Measurements from ENCODE around the gene CARS2. TPM values are rescaled to one million over a fixed set of nuclear protein-coding genes. Genes with fewer than 3 reads are reported as not detected.
"Not testable (repeated sequence)": the region's sequence is repeated elsewhere in the genome, so short reads cannot be mapped to it uniquely, and the experiment has no call there.

CARS2 gene
- total RNA-seq, 1 experiment from 2014 or later: 52.9 TPM

DNA sequence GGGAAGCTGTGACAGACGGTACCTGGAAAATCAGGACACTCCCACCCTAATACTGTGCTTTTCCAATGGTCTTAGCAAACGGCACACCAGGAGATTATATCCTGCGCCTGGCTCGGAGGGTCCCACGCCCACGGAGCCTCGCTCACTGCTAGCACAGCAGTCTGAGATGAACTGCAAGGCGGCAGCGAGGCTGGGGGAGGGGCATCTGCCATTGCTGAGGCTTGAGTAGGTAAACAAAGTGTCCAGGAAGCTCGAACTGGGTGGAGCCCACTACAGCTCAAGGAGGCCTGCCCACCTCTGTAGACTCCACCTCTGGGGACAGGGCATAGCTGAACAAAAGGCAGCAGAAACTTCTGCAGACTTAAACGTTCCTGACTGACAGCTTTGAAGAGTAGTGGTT is 36.1 kb downstream of the CARS2 start:
- H3K79me2 ChIP-seq (ENCODE audit: insufficient read depth, low read length); H4K20me1 ChIP-seq (ENCODE audit: insufficient read depth); BruUV-seq (replicated peaks); H3K9me3 ChIP-seq (ENCODE audit: control insufficient read depth in 1 of 2, insufficient read depth in 1 of 2, low read depth in 1 of 2, low read length in 2 of 2); H3K4me1 ChIP-seq (ENCODE audit: control insufficient read depth in 1 of 2, insufficient read depth in 2 of 2, low read length in 2 of 2); H3K9me2 ChIP-seq (ENCODE audit: insufficient read depth); H3K9ac ChIP-seq (ENCODE audit: low read length); H3K27me3 ChIP-seq (ENCODE audit: insufficient read depth, low read length); DNase-seq (ENCODE audit: low read depth, low spot score); CTCF ChIA-PET; H3K4me3 ChIP-seq (replicated peaks in 1 of 2; ENCODE audit: low read depth in 1 of 2, low read length in 2 of 2); H2AFZ ChIP-seq (ENCODE audit: low read depth, low read length, poor library complexity, severe bottlenecking); POLR2A ChIA-PET; intact Hi-C loops (cut with micrococcal nuclease); H3K27ac ChIP-seq (ENCODE audit: low read depth, low read length); H3K4me2 ChIP-seq (ENCODE audit: low read length); ATAC-seq: not testable (repeated sequence)
- H3K36me3 ChIP-seq (ENCODE audit: control insufficient read depth in 1 of 2, insufficient read depth in 2 of 2, low read length in 2 of 2): peaks cover 14 to 19% of the 10 kb centered on the region in 2 experiments
- RAD21 ChIA-PET (ENCODE audit: low non-redundant PET in 1 of 2, low total read pairs in 2 of 2, uncharacterized antibody in 2 of 2, unreplicated experiment in 2 of 2): interaction anchor here in 1 of 2 experiments (0.6 kb wide), 1 partner anchor 422 kb away, joined by 3 read pairs; no protein-coding TSS in a partner anchor

DNA sequence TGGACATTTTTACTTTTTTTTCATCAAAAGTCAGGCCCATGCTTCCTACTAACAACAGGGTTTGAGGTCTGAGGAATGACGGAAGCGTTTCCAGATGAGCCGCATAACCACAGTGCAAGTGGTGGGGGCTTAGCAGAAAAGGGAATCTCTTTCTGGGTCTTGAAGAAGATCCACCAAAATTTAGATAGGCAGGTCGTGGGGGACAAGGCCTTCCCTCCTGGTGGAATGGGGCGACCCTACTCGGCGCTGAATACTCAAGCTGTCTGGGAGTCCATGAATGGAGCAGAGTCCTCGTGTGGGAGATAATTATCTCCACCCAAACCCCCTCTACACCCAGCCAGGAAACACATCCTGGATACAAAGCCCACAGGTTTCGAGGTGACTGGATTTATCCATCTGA is 36.9 kb downstream of the CARS2 start:
- CTCF ChIA-PET: no interaction called here
- peaks cover 17 to 24% of the 10 kb centered on the region in 2 experiments for H3K36me3 ChIP-seq (ENCODE audit: control insufficient read depth in 1 of 2, insufficient read depth in 2 of 2, low read length in 2 of 2)

GRCh38 chr13:110666255-110666533 is 39.7 kb downstream of the CARS2 start:
- no peaks in the 10 kb centered on the region for H3K27me3 ChIP-seq (ENCODE audit: insufficient read depth, low read length)
- ChIA-PET POLR2A (no interaction called here), RAD21 (ENCODE audit: low non-redundant PET in 1 of 2, low total read pairs in 2 of 2, uncharacterized antibody in 2 of 2, unreplicated experiment in 2 of 2) (no interaction called here), CTCF (interaction anchor here (1.1 kb wide), 1 partner anchor 15 kb away, joined by 3 read pairs; no protein-coding TSS in a partner anchor)
- H2AFZ ChIP-seq (ENCODE audit: low read depth, low read length, poor library complexity, severe bottlenecking): no peak overlapping the region
- intact Hi-C loops (cut with micrococcal nuclease): no loop called here
- H3K79me2 ChIP-seq (ENCODE audit: insufficient read depth, low read length): no peaks in the 10 kb centered on the region; the same call in 1 of the 2 replicates
- H3K9me2 ChIP-seq (ENCODE audit: insufficient read depth): no peaks in the 10 kb centered on the region
- no peaks in the 10 kb centered on the region for H3K4me1 ChIP-seq (ENCODE audit: control insufficient read depth in 1 of 2, insufficient read depth in 2 of 2, low read length in 2 of 2)
- no TSS peak for BruUV-seq (replicated peaks)
- H3K4me3 ChIP-seq (replicated peaks in 1 of 2; ENCODE audit: low read depth in 1 of 2, low read length in 2 of 2): no peak overlapping the region
- no peak overlapping the region for H3K27ac ChIP-seq (ENCODE audit: low read depth, low read length)
- peaks cover 0 to 4% of the 10 kb centered on the region in 2 experiments; a peak in 1 of 4 replicates for H3K9me3 ChIP-seq (ENCODE audit: control insufficient read depth in 1 of 2, insufficient read depth in 1 of 2, low read depth in 1 of 2, low read length in 2 of 2)
- no peak for ATAC-seq
- H3K9ac ChIP-seq (ENCODE audit: low read length): no peak overlapping the region
- H4K20me1 ChIP-seq (ENCODE audit: insufficient read depth): no peaks in the 10 kb centered on the region
- no peak for DNase-seq (ENCODE audit: low read depth, low spot score)
- peaks cover 17 to 53% of the 10 kb centered on the region in 2 experiments for H3K36me3 ChIP-seq (ENCODE audit: control insufficient read depth in 1 of 2, insufficient read depth in 2 of 2, low read length in 2 of 2)
- no peak for TF ChIP-seq EGR1 (IDR thresholded peaks at IDR 0.05; ENCODE audit: low read depth)
- no peak for TF ChIP-seq ZNF274 (IDR thresholded peaks at IDR 0.05; ENCODE audit: low read depth, low read length)
- no peak for TF ChIP-seq CTCF (IDR thresholded peaks at IDR 0.05 in 2 of 3, conservative IDR thresholded peaks at IDR 0.05 in 1 of 3; ENCODE audit: borderline replicate concordance in 1 of 3, insufficient read depth in 1 of 3, low read depth in 2 of 3, low read length in 2 of 3)
- TF ChIP-seq RAD21 (IDR thresholded peaks at IDR 0.05; ENCODE audit: low read depth): no peak
- no peak for TF ChIP-seq EZH2 (IDR thresholded peaks at IDR 0.05)
- H3K4me2 ChIP-seq (ENCODE audit: low read length): no peak overlapping the region

More for the DNA sequence above, 36.9 kb downstream of the CARS2 start:
- Histone ChIP-seq H2AFZ (ENCODE audit: low read depth, low read length, poor library complexity, severe bottlenecking) (no peak overlapping the region), H3K27me3 (ENCODE audit: insufficient read depth, low read length) (no peaks in the 10 kb centered on the region), H4K20me1 (ENCODE audit: insufficient read depth) (no peaks in the 10 kb centered on the region), H3K4me3 (replicated peaks in 1 of 2; ENCODE audit: low read depth in 1 of 2, low read length in 2 of 2) (no peak overlapping the region), H3K27ac (ENCODE audit: low read depth, low read length) (no peak overlapping the region), H3K4me1 (ENCODE audit: control insufficient read depth in 1 of 2, insufficient read depth in 2 of 2, low read length in 2 of 2) (no peaks in the 10 kb centered on the region), H3K9me3 (ENCODE audit: control insufficient read depth in 1 of 2, insufficient read depth in 1 of 2, low read depth in 1 of 2, low read length in 2 of 2) (no peaks in the 10 kb centered on the region), H3K9me2 (ENCODE audit: insufficient read depth) (no peaks in the 10 kb centered on the region), H3K79me2 (ENCODE audit: insufficient read depth, low read length) (no peaks in the 10 kb centered on the region; the same call in 1 of the 2 replicates), H3K9ac (ENCODE audit: low read length) (no peak overlapping the region), H3K4me2 (ENCODE audit: low read length) (no peak overlapping the region)
- ChIA-PET POLR2A (no interaction called here), RAD21 (ENCODE audit: low non-redundant PET in 1 of 2, low total read pairs in 2 of 2, uncharacterized antibody in 2 of 2, unreplicated experiment in 2 of 2) (no interaction called here)
- DNase-seq (ENCODE audit: low read depth, low spot score) (no peak), ATAC-seq (no peak)
- intact Hi-C loops (cut with micrococcal nuclease): no loop called here
- BruUV-seq (replicated peaks): no TSS peak
- TF ChIP-seq SRF (IDR thresholded peaks at IDR 0.05; ENCODE audit: low read depth) (no peak), ATF3 (IDR thresholded peaks at IDR 0.05) (no peak)

Data from HCT116 (cell line).